Hematopoietic multipotent progenitor cell (in vitro differentiated cells): Measurements from ENCODE around the gene ENAM. TPM values are rescaled to one million over a fixed set of nuclear protein-coding genes. Genes with fewer than 3 reads are reported as not detected.
"Not testable (repeated sequence)": the region's sequence is repeated elsewhere in the genome, so short reads cannot be mapped to it uniquely, and the experiment has no call there.

Source experiments
- DNase-seq, 3 donors: peaks; one replicate each; pipeline ENCODE4 v3.0.0-alpha.2; 2011 to 2015; ENCODE audit warnings: low read depth in 2 of 3, low spot score in 2 of 3
- total RNA-seq: library from RNA; depleted of rRNA; stranded (reverse); fragments of >200 nt; gene quantifications from one replicate; pipeline ENCODE4 v1.2.3, GENCODE V29; 2012

Gene ENAM
- total RNA-seq, 1 donor: not detected

DNA sequence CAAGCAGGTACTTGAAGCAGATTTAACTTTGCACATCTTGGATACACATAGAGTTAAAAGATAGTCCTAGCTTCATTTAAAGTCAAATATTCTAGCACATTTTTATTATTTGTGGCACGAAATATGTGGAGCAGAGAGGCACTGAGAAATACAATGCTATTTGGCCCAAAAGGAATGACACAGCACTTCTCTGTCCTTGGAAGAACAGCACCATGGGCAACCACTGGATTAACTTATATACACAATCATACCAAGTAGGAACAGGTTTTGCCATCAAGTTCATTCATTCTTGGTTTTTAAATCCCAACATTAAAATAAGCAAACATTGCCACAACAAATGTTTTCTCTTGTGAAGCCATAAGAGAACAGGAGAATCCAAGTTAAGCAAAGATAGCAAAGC lies 924 bp upstream of the ENAM start:
- DNase-seq: no peak

DNA sequence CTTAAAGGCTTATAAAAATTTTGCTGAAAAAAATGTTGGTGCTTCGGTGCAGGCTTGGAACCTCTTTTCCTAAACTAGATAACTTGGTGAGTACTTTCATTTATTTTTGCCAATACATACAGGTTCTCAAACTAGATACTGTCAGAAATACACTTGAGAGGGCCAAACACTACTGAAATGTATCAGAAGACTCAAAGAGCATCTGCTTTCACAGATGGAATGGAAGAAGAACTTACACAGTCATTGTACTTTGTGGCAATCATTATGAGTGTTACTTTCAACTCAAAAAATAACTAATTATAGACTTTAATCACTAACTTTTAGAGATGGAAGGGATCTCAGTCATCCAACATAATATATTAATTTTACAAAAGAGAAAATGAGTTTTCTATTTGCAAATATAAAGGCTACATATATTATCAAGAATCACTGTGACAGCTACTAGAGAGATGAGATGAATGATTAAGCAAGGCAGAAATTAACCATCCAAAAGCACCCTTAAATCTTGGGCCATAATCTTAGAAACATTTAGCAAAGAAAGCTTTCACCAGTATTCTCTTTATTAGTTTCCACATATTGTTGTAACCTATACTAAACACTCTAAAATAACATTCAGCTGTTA lies 1.0 kb downstream of the ENAM start:
- no peak for DNase-seq

DNA sequence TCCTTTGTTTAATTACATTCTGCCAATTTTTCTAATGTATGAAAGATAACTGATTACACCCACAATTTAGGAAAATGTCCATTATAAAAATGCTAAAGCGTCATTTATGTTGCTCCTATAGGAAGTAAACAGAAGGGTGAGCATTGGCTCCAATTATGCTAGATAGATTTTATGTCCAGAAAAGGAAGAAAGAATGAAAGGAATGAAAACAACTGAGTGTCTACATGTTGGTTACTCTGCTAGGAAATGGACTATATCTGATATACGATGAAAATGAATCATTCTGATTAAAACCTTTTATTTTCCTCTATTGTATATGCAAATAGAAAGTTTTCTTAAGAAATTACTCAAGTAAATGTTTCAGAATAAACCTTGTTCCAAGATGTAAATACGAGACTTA lies 1.6 kb downstream of the ENAM start:
- no peak for DNase-seq

DNA sequence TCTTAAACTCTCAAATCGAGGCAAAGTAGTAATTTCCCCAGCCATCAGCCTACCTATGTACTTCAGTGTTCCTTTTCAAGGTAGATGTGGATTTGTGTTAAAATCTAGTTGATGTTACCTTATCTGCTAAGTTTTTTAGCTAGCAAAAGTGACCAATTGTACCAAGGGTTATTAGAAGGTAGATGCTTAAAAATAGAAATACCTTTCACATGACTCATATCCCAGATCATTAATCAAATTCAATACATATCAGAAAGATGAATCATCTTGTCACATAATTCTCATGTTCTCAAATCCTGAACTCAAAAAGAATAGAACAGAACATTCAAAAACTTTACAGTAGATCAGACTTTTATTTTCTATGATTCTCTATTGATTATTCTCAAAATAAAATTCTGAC lies 3.5 kb downstream of the ENAM start:
- no peak for DNase-seq

DNA sequence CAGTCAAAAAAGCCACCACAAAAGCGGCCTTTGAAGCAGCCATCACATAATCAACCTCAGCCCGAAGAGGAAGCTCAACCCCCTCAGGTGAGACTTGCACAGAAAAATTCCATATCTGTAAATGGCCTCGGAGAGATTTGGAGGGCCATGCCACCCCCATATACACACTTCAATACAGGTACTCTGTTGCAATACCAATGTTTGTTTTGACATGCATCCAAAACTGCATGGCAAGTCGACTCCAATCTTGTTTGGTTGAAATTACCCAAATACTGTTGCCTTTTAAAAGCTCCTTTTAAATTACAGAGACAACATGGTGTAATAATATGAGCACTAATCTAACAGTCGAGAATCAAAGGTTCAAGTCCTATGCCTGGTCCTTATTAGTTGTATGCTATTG lies 5.9 kb downstream of the ENAM start:
- no peak for DNase-seq

DNA sequence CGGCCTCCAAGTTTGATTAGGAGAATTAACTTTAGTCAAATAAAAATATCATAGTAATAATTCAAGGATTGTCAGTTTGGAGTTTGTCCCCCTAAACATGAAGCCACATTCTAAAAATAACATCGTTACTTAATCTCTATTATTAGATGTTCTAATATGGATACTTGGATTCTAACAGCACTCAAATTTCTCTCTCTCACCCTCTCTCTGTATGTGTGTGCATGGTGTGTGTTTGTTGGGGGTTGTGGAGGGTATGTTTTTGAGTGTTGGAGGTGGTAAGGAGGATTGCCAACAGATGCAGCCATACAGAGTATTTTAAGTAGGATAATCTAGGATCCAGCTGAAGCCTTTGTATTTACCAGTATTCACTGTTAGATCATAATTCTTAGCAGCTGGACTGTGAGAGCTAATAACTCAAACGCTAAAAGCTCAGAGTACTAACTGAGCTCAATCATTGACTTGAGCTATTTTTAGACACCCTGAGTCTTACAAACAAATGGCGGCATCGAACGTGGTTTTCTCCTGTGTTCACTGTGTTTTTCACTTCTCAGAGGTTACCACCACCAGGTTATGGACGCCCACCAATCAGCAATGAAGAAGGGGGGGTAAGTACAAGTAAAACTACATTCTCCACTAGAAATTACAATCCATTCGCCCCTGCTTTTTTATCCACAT lies 8.8 kb downstream of the ENAM start:
- no peak for DNase-seq

DNA sequence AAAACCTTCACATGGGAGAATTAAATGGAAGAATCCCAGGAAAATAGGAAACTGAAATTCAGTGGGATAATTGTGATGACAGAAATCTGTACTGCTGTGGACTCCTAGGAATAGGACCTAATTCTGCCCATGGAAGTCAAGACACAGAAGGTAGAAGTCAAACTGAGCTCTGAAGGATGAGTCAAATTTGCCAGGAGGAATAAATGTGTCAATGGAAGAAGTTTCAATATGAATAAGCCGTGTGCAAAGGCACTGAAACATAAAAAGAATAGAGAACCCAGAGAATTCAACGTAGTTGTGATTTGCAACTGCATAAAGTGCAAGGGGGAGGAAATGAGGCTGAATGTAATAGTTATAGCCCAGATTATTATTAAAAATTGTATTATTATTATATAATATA lies 11.6 kb downstream of the ENAM start:
- no peak for DNase-seq

DNA sequence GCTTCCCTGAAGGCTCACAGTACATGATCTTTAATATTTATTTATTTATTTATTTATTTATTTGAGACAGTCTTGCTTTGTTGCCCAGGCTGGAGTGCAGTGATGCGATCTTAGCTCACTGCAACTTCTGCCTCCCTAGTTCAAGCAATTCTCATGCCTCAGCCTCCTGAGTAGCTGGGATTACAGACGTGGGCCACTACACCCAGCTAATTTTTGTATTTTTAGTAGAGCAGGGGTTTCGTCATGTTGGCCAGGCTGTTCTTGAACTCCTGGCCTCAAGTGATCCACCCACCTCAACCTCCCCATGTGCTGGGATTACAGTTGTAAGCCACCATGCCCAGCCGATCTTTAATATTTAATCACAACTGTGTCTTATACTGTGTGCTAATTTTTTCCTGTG lies 22.2 kb downstream of the ENAM start:
- DNase-seq: not testable (repeated sequence)

DNA sequence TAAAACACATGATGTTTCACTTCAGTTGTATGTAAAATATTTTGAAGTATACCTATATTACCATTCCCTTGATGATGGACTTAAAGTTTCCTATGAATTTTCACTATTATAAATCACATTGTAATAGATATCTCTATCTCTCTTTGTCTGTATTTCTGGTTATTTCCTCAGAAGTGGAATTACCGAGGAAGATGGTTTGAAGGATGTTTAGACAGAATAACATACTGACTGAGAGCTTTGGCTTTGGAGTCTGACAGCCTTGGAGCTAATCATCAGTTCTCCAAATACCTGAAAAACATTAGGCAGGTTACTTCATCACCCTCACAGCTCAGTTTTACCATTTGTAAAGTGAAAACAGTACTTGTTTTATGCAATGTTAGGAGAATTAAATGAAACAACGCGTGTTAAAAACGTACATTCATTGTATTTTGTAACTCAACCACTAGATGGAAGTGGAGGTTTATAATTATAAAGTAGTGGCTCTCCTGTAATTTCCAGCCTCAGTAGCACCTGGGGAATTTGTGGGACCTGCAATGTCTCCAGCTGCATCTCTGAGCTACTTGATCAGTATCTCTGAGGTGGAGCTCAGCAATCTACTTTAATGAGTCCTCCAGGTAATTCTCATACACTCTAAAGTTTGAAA lies 23.4 kb downstream of the ENAM start:
- peak in 2 of 3 donors; percentile 25 to 45 for DNase-seq

DNA sequence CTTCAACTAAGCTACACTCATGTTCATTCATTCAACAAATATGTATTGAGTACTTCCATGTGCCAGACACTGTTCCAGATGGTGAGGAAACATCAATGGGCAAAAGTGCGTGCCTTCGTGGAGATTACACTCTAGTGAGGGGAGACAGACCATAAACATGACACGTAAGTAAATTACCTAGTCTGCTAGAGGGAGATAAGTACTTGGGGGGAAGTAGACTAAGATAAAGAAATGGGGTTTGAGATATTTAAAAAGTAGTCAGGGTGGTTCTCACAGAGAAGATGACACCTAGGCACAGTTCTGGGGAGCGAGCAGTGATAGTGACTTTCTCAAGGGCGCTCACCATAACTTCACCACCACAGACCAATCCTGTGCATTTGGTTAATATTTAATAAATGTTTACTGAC lies 26.1 kb downstream of the ENAM start:
- DNase-seq: peak in 2 of 3 donors; percentile 26 to 53

DNA sequence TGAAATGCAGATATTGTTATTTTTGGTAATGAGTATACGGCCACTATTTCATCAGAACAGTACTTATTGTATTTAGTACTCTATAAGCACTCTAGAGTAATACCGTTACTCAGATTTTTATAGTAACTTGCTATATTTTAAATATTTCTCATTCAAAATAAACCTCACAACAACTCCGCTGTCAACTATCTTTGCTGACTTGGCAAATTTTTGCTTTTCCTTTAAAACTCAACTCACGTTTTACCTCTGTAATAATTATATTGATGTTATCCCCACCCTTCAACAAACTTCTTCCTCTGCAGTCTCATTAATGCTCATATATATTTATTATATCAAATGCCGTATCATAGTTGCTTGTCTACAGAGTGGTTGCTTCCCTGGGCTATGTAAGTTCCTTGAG lies 28.8 kb downstream of the ENAM start:
- DNase-seq: no peak

DNA sequence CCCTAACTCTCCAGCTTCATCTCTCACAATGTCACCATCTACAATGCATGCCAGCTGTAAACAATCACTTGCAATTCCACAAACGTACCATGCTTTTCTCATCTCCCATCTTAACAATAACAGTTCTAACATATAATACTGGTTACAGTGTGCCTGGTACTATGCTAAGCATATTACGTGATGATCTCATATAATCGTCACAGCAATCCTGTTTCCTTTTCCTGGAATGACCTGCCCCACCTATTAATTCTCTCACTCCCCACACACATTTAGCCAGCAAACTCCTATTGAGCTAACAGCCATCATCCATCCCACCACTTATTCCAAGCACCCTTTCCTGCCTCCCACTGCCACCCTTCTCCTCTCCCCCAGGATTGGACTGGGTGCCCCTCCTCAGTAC lies 29.9 kb downstream of the ENAM start:
- DNase-seq: no peak

DNA sequence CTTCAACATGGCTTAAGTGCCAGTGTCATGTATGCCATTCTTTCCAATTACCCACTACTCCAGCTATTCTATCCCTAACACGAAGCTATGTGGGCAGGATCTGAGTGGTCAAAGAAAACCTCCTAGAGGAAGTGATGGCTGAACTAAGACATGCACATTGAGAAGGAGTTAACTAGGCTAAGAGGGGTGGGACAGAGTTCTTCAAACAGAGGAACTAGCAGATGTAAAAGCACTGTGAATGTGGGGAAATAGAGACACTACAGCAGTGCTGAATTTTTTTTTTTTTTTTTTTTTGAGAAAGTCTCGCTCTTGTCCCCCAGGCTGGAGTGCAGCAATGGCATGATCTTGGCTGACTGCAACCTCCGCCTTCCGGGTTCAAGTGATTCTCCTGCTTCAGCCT lies 31.6 kb downstream of the ENAM start:
- DNase-seq: no peak

DNA sequence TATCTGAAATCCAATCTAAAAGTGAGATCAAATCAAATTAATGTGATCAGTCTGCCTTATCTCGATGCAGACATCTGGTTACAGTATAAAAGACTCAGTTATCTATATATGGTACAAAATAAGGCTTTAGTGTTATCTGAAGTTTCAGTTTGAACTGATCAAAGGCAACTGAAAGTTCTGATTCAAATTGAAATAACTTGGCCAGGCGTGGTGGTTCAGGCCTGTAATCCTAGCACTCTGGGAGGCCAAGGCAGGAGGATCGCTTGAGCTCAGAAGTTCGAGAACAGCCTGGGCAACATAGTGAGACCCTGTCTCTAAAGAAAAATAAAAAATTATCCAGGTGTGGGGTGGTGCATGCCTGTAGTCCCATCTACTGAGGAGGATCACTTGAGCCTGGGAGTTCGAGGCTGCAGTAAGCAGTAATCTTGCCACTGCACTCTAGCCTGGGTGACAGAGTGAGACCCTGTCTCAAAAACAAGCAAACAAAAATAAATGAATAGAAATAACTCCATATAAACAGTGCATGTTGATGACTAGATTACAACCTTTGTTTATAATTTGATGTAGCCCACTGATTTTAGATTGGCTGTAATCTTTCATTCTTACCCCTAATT lies 32.9 kb downstream of the ENAM start:
- not testable (repeated sequence) for DNase-seq

DNA sequence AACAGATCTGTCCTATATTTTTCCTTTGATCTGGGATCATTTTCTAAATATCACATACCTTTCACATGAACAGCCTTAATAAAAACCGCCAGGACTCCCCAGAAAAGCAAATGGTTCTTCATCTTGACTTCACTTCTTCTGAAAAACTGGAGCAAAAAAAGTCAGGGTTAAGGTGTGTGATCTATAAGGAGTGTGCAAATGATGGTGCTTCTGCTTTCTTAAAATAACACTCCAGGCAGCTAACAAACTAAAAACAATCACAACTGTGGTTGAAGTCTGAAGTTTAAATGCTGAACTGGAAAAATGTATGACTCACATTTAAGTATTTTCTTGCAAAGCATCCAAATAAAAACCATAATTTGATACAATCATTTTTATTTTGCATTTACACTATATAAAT lies 37.8 kb downstream of the ENAM start, which contains the start of gene JCHAIN:
JCHAIN (minus strand) TSS at position 140 of the 400 bp plus-strand sequence; CDS start at position 122, 18 bp downstream.
- DNase-seq: peak in 1 of 3 donors; percentile 24

DNA sequence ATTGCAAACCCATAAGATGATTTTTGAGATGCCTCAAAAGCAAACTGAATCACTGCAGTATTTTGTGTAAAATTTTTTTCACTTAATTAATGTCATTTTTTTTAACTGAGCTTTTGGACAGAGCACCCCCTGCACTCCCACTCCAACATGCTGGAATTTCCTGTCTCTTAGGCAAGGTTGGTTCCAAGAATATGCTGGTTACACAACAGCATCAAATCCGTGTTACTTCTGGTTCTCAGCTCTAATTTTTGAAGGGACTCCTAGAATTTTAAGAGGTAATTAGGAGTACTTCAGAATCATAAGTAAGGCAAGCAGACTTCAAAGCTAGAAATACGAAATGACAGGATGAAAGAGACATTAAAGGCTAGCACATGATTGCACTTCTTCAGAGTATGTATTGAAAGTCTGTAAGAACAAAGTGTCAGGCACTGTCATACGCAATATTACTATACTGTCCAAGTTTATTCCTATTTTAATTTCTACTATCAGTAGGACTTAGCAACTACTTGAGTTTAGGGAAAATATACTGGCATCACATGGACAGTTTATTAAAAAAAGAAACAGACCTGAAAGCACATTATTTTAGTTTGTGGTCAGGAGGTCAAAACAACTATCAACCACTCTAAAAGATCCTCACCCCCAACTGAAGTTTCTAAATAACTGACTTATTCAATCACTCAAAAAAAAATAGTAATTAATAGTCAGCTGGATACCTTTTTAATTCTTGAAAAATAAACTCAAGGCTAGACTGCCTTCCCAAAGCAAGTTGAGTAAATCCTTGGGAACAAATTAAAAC lies 39.4 kb downstream of the ENAM start:
- DNase-seq: no peak

DNA sequence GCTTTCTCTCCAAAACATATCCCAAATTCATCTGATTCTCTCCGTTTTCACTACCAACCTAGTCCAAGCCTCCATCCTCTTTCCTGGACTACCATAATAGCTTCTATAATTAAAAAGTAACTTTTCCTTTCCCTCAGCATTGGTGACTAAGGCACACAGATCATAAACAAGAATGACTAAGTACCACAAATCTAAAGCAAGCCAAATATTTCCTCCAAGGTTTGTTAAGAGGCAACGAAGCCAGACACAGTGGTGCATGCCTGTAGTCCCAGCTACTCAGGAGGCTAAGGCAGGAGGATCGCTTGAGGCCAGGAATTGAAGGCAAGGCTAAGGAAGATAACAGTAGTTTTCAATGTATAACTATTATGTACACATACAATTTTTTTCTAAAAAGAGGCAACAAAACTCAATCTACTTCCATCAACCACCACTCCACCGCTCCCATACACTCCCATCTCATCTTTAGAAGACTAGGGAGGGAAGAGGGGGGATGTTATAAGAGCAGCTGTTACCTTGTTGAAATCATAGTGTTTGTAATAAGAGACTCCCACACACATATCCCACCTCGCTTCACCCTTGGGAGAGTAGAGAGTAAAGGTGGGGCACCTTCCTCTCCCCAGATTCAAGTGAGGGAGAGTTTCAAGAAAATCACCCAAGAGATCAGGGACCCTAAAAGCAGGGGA lies 41.9 kb downstream of the ENAM start:
- no peak for DNase-seq

DNA sequence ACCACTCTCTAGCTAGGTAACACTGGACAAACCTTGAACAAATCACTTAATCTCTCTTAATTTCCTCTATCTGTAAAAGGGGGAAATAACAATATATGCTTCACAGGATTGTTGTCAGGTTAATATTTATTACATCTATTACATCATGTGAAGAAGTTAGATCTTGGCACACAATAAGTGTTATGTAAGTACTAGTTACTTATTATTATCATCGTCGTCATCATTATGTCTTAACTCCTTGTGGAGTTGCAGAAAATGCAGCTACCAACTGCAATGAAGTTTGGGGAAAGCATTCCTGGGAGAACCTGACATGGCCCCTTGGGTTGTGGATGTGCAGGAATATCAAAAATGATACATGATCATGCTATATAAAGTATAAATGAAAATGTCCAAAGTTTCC lies 42.5 kb downstream of the ENAM start:
- DNase-seq: no peak

DNA sequence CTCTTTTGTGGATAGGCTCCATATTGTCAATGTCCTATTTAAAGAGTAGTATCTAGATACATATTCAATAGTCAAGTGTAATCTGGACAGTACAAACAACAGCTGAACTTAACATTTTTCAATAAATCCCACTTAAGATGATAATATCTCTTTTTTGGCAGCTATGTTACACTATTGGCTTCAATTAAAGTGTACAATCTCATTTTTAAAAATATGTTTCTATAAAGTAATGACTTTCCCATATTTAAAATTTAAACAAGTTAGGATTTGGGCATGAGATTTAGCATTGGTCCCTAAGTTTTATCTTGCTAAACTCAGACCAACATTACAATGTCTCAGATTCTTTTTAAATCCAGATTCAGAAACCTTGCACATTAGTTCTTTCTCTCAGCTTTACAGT lies 45.6 kb downstream of the ENAM start:
- DNase-seq: no peak

DNA sequence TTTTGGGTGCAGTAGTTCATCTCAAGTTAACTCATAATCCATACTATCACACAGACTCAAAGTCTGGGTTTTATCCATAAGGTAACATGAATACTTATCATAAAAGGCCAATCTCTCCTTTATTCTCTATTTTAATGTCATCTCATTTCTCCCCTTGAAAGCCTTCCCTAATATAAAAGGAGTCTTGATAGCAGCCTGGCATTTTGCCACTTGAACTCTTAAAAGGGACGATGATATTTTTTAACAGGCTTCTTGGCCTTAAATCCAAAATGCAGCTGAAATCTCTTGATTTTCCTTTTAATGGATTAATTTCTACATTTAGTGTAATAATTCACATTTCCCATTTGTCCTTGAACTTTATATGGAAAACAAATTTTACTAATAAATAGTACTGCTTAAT lies 46.2 kb downstream of the ENAM start:
- DNase-seq: no peak
